GM12892 (cell line): Measurements from ENCODE around the gene RNU6-7.

ENCODE experiments used
- DNase-seq: peaks from one replicate; pipeline ENCODE4 v3.0.0; 2011; ENCODE audit not compliant: insufficient read length
- FAIRE-seq: peaks from 2 replicates; lab custom pipeline; 2011; peaks lifted over from hg19 to GRCh38; lab: Jason Lieb, UNC
- POLR2A ChIP-seq: IDR thresholded peaks from 2 replicates; pipeline ENCODE4 v1.6.1; 2011; ENCODE audit warnings: low read depth, low read length, control low read depth
- POLR2AphosphoS5 ChIP-seq: IDR thresholded peaks from 2 replicates; pipeline ENCODE4 v1.6.1; 2011; ENCODE audit warnings: low read depth, low read length, control low read depth
- TAF1 ChIP-seq: IDR thresholded peaks from 2 replicates; pipeline ENCODE4 v1.6.1; 2011; ENCODE audit warnings: low read depth, mild to moderate bottlenecking, control low read depth, low read length, borderline replicate concordance

RNU6-7 gene

DNA sequence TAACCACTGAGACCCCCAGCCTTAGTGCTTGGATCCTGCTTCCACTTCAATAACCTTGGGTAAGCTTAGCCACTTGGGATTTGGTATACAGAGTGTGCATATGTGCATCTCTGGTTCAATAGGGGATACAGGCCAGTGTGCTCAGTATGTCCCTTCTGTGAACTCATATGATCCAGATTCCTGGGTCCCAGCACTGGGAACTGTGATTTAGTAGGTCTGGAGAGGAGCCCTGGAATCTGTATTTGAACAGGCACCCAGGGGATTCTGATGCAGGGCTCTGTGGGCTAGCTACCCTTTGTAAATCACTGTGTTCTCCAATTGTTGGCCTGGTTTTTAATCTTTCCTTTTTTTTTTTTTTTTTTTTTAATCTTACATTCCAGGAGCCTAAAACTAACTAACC, 11.0 kb downstream of the RNU6-7 start:
- no peak for TF ChIP-seq TAF1
- no peak for TF ChIP-seq POLR2A
- TF ChIP-seq POLR2AphosphoS5, result no peak
- DNase-seq (no peak), FAIRE-seq (no peak)

DNA sequence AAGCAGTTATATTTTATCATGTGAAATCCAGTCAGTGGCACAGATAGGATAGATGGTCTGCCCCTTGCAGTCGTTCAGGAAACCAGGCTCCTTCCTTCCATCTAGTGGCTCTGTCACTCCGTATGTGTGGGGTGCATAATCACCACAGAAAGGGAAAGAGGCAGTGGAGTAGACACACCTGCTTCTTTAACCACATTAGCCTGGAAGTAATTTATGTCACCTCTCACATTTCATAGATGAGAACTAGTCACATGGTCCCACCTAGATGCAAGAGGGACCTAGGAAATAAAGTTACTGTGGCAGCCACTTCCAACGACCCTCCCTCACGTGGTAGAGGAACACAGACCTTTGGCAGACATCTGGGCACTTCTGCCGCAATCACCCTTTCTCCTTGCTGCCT, 15.5 kb downstream of the RNU6-7 start:
- FAIRE-seq (no peak), DNase-seq (no peak)

DNA sequence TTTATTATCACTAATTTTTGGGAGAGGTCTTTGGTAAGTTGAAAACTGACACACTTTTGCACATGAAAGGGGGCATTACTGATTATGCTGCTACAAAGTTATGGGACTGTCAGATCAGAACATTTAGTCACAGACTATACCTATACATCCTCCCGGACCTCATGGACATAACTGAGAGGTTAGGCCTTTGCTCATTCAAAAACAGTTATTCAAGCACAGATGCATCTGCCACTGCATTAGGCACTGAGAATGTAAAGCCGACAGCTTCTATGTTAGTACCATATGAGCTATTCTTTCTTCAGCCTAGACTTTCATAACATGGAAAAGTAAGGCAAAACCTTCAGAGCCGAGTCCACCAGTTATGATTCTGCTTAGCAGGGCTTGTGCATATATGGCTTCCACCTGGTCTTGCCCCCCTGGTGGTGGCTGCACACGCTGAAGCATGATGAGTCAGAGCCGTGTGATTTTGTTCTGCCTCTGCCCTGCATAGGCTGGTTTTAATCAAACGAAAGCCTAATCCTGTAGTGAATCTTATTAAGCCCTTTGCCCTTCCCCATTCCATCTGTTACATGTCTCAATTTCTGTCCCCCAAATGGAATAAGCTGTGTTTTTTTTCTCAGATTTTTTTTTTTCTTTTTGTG, 23.0 kb downstream of the RNU6-7 start:
- DNase-seq, result no peak
- TF ChIP-seq POLR2AphosphoS5 (no peak), POLR2A (no peak), TAF1 (no peak)
- FAIRE-seq, result no peak

More for the DNA sequence above, 15.5 kb downstream of the RNU6-7 start:
- TF ChIP-seq POLR2AphosphoS5 (no peak), POLR2A (no peak), TAF1 (no peak)

DNA sequence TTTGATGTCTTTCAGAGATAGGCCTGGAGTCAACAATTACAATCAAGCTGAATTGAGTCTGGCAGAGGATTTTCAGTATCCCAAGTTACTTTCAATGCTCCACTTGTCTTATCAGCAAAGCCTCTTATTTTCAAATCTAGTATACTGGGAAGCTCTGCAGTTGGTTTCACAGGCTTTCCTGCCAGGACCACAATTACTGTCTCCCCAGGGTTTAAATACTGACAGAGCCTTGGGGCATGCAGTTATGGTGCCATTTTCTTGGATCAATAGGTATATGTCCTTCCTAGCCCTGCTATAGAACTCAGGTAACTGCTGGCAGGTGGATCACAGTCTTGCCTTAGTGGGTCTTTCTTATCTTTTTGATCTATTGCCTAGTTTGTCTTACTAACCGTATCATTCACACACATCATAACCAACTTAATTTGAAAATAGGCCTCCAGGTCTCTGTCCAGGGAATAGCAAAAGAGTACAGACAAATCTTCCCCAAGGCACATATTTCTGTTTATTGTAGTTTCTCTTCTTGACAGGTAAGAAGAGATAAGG, 23.6 kb downstream of the RNU6-7 start:
- TF ChIP-seq POLR2AphosphoS5, result no peak
- no peak for TF ChIP-seq TAF1
- DNase-seq (no peak), FAIRE-seq (no peak)

DNA sequence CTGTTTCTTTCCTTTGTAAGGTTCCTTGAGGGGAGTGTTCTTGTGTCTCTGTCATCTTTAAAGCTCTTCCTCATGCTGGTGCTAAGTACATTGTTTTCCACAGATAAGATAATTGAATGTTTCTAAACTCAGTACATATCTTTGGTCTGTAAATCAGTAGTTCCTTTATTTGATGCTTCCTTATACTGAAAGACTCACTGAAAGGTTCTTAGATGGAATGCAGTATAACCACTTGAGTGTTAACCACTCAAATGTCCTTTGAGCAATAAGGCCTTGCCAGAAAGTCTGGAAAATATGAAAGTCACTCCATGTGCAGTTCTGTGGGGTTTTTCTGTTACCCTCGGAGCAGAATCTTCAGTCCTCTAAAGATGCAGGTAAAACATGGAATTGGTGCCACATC, 24.2 kb downstream of the RNU6-7 start:
- FAIRE-seq (no peak), DNase-seq (no peak)
- TF ChIP-seq POLR2AphosphoS5 (no peak), POLR2A (no peak), TAF1 (no peak)

DNA sequence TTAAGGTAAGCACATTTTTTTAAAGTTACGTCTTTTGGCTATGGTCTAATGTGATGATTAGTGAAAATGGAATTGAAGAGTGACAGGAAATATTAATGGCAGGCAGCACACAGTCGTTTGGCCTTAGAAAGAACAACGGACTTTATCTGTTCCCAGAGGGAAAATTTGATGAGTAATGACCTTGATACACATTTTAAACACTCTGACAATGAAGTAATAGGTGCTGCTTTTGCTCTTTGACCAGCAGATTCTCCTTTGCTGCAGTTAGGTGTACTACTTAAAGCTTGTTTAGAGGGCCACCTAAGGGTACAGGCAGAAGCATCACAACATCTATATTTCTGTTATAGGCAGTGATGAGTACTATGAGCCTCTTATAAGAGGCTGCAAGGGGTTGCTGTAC, 28.3 kb downstream of the RNU6-7 start:
- TF ChIP-seq TAF1 (no peak), POLR2AphosphoS5 (no peak), POLR2A (no peak)
- no peak for DNase-seq
- no peak for FAIRE-seq

DNA sequence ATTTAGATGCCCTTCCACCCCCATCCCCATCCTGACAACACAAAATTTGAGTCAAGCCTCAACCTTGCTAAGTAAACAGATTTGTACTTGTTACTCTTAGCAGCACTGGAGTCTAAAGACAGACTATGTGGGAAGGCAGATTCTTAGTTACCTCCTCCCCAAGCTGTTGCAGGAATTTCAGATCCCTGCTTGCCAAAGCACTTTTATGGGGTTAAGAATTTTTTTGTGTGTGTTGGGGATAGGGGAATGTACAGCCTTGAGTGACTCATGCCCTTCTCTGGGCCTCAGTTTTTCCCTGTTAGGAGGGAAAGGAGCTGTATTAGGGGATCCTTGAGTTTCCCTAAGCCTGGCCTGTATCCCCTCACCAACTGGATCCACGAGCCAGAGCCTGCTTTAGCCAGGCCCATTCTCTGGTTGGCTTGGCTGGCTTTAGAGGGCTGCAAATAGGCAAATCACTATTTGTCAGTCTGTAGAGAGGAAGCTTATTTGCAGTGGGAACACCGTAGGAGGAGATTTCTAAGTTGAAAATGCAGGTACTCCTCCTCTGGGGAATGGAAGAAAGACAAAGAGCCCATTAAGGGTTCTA, 28.9 kb downstream of the RNU6-7 start:
- no peak for TF ChIP-seq POLR2A
- no peak for TF ChIP-seq TAF1
- TF ChIP-seq POLR2AphosphoS5, result no peak
- DNase-seq (no peak), FAIRE-seq (no peak)

DNA sequence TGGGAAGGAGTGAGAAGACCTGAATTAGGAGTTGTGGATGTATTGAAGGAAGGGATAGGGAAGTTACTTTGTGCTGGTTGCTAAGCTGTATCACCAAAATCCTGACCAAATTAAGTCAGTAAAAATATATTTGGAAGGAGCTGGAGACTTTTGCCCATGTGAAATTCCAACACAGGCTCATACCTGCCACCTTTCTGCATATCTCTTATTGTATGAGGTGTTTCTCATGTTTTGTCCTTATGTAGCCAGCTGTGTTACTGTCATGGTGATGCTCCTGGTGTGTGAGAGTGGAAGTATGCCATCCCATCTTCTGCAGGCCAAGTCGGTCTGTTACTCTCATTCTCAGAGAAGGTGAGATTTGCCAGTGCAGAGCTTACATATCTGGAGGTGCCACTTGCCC, 30.6 kb downstream of the RNU6-7 start:
- TF ChIP-seq TAF1 (no peak), POLR2AphosphoS5 (no peak), POLR2A (no peak)
- no peak for DNase-seq
- no peak for FAIRE-seq

DNA sequence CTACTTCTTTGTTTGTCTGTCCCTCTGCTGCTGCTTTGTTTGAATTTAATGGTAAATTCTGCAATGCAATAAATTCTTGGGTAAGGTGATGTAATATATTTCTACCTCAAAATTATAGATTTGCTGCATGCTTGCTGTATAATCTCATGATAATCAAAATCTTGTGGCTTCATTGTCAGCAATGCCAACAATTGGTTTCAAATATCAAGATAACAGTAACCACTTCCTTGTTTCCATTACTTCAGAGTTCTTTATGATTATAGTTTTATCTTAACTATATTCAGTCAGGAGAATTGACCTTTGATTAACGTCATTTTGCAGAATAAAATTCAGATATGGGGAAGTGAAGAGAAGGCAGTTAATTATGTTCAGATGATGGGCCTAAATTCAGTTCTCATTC, 31.4 kb downstream of the RNU6-7 start:
- DNase-seq, result no peak
- FAIRE-seq, result no peak
- TF ChIP-seq TAF1 (no peak), POLR2AphosphoS5 (no peak), POLR2A (no peak)

DNA sequence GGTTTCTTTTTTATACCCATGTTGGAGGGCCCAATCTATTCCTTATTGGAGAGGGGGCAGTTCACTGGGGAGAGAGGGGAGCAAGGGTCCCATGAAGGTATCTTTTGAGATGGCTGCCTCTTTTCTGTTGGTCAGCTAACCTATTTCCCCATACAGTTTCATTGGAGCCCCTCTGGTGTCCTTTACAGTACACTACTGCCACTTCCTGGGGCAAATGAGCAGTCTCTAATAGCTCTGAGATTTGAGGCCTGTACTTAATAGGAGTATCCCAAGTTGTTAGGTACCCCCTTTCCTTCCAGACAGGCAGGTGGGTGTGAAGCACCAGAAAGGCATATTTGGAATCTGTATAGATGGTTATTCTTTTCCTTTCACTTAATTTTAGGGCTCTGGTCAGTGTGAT, 42.6 kb downstream of the RNU6-7 start:
- no peak for TF ChIP-seq POLR2A
- no peak for TF ChIP-seq POLR2AphosphoS5
- TF ChIP-seq TAF1, result no peak
- FAIRE-seq (no peak), DNase-seq (no peak)

DNA sequence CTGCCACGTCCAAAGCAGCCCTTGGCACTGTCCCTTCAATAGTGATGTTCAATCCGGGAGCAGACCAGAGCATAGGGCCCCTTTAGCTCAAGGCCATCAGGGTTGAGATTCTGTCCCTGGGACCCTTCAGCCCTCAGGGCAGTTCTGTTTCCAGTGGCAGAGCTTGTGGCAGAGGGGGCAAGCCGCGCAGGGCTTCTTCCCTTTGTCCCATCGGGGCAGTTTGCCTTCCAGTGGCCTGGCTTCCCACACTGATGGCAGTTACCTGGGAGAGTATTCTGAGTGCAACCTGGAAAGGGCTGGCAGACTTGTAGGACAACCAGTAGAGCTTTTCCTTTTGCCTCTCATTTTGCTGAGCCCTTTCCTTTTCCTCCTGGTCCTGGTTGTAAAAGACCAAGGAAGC, 44.9 kb downstream of the RNU6-7 start:
- no peak for TF ChIP-seq TAF1
- no peak for TF ChIP-seq POLR2A
- TF ChIP-seq POLR2AphosphoS5, result no peak
- FAIRE-seq (no peak), DNase-seq (no peak)

DNA sequence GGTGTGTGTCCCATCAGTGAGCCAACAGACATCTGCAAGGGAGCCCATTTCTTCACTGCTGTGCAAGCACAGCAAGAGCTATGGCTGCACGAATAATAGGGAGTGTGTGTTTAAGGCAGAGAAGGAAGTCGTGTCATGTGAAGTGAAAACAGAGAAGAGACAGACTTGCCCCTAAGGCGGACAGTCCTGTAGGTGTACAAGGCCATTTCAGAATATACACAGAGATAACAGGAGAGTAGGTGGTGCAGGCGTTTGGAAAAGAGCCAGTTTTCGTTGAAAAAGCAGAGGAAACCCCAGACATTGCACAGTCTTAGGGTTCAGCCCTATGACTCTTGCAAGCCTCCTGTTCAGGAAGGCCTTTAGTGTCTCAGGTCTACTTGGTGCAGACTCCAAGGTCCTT, 47.5 kb downstream of the RNU6-7 start:
- DNase-seq (no peak), FAIRE-seq (no peak)
- no peak for TF ChIP-seq POLR2A
- TF ChIP-seq TAF1, result no peak
